ENCODE measurements around the gene ACADS.
A peak's percentile ranks its signal among the peaks of the same experiment; 100 is the strongest.

ACADS gene

DNA sequence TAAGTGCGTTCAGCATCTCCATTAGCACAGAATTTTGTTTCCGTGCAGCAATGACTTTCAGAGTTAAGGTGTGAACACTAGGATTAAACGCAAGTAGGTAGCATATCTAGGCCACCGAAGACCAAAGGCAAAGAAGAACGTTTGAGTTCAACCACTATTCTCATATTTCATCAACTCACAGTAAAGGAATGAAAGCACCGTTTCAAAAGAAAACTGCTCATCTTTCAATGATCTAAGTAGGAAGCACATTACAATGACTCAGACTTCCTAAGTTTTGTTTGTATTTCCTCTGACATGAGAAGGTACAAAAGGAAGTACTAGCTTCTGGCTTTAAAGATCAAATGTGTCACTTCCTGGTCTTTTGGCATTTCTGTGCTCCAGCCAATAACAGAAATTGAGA, 57.6 kb downstream of the ACADS start:
- TF ChIP-seq ISL1 (CRISPR knock-in tag; IDR thresholded peaks at IDR 0.05): no peak
- no peak for TF ChIP-seq ZC3H10 (CRISPR knock-in tag; IDR thresholded peaks at IDR 0.05)
- ATAC-seq: peak; percentile 87

DNA sequence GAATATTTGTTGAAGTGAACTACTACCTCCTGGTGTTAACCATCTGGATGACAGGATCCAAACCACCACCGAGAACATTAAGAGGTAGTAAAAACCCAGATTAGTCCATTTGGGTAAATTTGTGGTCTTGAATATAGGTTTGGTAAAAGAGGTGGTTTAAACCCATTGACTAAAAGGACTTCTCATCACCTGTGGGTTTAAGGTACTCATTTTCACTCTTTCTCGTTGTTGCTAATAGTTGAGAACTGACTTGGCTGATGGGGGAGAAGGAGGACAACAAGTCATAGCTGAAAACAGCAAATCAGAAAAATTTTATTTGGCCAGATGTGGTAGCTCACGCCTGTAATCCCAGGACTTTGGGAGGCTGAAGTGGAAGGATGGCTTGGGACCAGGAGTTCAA, 59.2 kb downstream of the ACADS start:
- TF ChIP-seq, protein P1, sequence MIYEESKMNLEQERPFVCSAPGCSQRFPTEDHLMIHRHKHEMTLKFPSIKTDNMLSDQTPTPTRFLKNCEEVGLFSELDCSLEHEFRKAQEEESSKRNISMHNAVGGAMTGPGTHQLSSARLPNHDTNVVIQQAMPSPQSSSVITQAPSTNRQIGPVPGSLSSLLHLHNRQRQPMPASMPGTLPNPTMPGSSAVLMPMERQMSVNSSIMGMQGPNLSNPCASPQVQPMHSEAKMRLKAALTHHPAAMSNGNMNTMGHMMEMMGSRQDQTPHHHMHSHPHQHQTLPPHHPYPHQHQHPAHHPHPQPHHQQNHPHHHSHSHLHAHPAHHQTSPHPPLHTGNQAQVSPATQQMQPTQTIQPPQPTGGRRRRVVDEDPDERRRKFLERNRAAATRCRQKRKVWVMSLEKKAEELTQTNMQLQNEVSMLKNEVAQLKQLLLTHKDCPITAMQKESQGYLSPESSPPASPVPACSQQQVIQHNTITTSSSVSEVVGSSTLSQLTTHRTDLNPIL (CRISPR knock-in tag; IDR thresholded peaks at IDR 0.05; ENCODE audit: low read depth): no peak
- TF ChIP-seq, protein P2, sequence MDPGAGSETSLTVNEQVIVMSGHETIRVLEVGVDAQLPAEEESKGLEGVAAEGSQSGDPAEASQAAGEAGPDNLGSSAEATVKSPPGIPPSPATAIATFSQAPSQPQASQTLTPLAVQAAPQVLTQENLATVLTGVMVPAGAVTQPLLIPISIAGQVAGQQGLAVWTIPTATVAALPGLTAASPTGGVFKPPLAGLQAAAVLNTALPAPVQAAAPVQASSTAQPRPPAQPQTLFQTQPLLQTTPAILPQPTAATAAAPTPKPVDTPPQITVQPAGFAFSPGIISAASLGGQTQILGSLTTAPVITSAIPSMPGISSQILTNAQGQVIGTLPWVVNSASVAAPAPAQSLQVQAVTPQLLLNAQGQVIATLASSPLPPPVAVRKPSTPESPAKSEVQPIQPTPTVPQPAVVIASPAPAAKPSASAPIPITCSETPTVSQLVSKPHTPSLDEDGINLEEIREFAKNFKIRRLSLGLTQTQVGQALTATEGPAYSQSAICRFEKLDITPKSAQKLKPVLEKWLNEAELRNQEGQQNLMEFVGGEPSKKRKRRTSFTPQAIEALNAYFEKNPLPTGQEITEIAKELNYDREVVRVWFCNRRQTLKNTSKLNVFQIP (CRISPR knock-in tag; IDR thresholded peaks at IDR 0.05; ENCODE audit: borderline replicate concordance, low read depth): no peak
- TF ChIP-seq ZFP30 (CRISPR knock-in tag; IDR thresholded peaks at IDR 0.05): no peak
- no peak for ATAC-seq

DNA sequence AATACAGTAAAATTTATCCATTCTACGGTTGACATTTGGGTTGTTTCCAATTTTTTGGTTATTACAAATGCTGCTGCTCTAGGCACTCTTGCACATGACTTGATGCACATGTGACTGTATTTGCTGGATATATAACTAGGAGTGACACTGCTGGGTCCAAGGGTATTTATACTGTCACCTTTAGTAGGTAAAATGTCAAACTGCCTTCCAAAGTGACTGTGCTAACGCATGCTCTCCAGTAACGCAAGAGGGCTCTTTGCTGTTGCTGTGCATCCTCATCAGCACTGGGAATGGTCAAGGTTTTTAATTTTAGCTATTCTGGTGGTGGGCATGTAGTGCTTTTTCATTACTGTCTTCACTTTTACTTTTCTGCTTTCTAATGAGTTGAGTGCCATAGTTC, 62.3 kb downstream of the ACADS start:
- TF ChIP-seq ZFP3 (CRISPR knock-in tag; IDR thresholded peaks at IDR 0.05) (no peak), ZC3H10 (CRISPR knock-in tag; IDR thresholded peaks at IDR 0.05) (no peak), TOX (CRISPR knock-in tag; IDR thresholded peaks at IDR 0.05; ENCODE audit: borderline replicate concordance) (no peak), SNAI2 (CRISPR knock-in tag; IDR thresholded peaks at IDR 0.05) (no peak), RARB (CRISPR knock-in tag; IDR thresholded peaks at IDR 0.05) (no peak)
- TF ChIP-seq, protein P3, sequence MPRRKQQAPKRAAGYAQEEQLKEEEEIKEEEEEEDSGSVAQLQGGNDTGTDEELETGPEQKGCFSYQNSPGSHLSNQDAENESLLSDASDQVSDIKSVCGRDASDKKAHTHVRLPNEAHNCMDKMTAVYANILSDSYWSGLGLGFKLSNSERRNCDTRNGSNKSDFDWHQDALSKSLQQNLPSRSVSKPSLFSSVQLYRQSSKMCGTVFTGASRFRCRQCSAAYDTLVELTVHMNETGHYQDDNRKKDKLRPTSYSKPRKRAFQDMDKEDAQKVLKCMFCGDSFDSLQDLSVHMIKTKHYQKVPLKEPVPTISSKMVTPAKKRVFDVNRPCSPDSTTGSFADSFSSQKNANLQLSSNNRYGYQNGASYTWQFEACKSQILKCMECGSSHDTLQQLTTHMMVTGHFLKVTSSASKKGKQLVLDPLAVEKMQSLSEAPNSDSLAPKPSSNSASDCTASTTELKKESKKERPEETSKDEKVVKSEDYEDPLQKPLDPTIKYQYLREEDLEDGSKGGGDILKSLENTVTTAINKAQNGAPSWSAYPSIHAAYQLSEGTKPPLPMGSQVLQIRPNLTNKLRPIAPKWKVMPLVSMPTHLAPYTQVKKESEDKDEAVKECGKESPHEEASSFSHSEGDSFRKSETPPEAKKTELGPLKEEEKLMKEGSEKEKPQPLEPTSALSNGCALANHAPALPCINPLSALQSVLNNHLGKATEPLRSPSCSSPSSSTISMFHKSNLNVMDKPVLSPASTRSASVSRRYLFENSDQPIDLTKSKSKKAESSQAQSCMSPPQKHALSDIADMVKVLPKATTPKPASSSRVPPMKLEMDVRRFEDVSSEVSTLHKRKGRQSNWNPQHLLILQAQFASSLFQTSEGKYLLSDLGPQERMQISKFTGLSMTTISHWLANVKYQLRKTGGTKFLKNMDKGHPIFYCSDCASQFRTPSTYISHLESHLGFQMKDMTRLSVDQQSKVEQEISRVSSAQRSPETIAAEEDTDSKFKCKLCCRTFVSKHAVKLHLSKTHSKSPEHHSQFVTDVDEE (CRISPR knock-in tag; IDR thresholded peaks at IDR 0.05): no peak
- ATAC-seq: no peak

All from SK-N-SH treated with all-trans-retinoic acid at 6 μM for 48 hours (cell line).